OCI-M2 (cell line): ENCODE results near the gene TTC9B.

ENCODE experiments used
- DNase-seq: peaks from one replicate; lab custom pipeline; 2025; ENCODE audit not compliant: unreplicated experiment; lab: John Stamatoyannopoulos, UW

The TTC9B gene

GRCh38 chr19:40217934-40218890 lies at the start of gene TTC9B:
Gene TTC9B (minus strand): TSS chr19:40218384. CDS start chr19:40218381, 3 bp downstream.
- DNase-seq, result no peak

GRCh38 chr19:40267601-40267997 lies 49.4 kb upstream of the TTC9B start:
- no peak for DNase-seq

- no peak for DNase-seq
Observed at GRCh38 chr19:40266912-40267600, 48.9 kb upstream of the TTC9B start.

GRCh38 chr19:40266119-40266518 lies 47.9 kb upstream of the TTC9B start:
- DNase-seq, result no peak

DNA sequence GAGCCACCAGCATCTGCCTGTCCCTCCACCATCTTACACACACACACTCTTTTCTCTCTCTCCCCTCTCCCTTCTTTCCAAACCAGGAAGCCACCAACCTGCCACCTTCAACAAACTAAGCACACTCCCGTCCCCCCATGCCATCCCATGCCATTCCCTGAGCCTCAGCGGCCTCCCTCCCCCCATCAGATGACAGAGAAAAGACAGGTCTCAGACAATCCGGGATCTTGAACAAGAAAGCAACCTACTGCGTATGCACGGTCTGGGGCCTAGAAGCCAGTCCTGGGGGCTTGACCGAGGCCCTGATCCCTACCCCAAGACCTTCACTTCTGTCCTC lies 47.5 kb upstream of the TTC9B start:
- no peak for DNase-seq

- DNase-seq, result no peak
Observed at GRCh38 chr19:40265055-40265762, 47.0 kb upstream of the TTC9B start.

DNA sequence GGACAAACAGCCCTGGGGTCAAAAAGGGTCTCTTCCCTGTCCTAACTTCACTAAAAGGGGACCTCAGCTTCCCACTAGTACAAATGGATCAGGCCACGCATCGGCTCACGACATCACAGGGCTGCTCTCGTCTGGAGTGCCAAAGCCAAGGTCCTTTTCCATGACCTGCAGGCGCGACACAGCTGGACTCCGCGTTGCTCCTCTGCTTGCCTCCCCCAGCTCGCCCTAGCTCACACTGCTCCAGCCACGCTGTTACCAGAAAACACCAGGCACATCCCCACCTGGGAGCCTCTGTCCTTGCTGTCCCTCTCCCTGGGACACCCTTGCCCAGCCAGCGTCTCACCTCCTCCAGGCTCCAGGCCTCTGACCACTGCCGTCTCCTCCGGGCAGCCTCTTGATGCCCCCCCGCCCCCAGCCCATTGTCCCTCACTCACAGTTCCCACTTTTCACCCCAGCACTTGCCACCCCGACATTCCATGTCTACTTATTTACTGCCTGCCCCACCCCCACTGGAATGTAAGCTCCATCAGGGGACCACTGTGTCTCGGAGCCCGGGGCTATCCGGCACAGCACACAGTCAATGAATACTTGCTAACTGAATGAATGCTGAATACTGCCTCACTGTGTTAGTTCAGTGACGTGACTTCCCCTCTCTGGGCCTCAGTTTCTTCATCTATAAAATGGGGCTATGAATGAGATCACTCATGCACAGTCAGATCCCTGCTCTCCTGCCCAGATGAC lies 46.3 kb upstream of the TTC9B start:
- DNase-seq, result no peak

GRCh38 chr19:40263440-40264313 lies 45.5 kb upstream of the TTC9B start:
- DNase-seq, result no peak

DNA sequence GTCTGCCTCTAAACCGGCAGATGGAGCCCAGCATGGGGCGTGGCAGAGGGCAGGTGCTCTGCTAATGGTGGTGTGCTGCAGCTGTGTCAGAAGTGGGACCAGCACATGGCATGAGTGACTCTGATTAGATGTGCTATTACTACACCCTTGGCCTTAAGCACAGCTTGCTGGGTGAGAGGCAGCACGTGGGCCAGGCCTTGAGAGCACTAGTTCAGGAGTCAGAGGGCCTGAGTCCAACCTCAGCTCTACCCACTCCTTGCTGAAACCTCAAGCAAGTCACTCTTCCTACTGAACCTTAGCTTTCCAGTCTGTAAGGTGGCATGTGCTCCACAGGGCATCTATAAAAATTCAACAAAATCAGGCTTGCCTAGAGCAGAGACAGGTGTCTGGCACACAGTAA lies 44.2 kb upstream of the TTC9B start:
- no peak for DNase-seq

GRCh38 chr19:40261631-40262030 lies 43.4 kb upstream of the TTC9B start:
- no peak for DNase-seq

GRCh38 chr19:40257096-40257517 lies 38.9 kb upstream of the TTC9B start:
- no peak for DNase-seq

GRCh38 chr19:40256512-40256911 lies 38.3 kb upstream of the TTC9B start:
- DNase-seq, result no peak

GRCh38 chr19:40255619-40256166 lies 37.5 kb upstream of the TTC9B start:
- no peak for DNase-seq

- no peak for DNase-seq
Observed at GRCh38 chr19:40254714-40255418, 36.7 kb upstream of the TTC9B start.

DNA sequence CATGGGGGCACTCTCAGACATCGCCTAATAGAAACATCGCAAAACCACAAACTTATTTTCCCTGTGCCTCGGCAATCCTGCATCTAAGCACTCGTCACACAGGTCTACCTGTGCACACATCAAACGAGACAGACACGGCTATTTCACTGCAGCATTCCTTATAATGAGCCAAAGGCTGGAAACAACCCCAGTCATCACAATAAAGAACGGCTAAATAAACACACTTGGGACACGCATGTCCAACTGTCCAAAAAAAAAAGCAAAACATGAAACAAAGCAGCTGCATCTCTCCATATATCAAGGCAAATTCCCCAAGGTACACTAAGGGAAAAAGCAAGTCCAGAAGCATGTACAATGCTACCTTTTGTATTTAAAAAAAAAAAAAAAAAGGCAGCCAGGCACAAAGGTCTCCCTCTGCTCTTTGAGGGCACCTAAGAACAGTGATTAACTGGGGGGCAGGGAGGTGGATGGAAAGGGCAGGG lies 35.5 kb upstream of the TTC9B start:
- DNase-seq, result no peak

DNA sequence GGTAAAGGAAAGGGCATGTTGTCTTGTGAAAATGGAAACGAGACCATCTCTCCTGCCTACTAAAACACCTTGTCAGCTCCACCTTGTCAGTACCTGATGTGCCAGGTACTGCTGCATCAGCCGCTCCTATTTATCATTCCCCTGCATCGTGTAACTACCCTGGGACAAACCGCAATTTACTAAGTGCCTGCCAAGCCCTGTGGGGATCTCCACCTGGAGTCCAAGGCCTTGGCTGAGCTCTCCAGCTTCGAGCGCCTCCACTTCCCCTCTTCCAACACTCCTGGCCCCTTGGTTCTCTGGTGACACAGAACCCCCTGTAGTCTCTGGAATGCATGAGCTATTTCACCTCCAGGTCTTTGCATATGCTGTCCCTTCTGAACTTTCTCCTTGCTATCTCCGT lies 34.2 kb upstream of the TTC9B start:
- DNase-seq, result no peak

GRCh38 chr19:40251991-40252390 lies 33.8 kb upstream of the TTC9B start:
- no peak for DNase-seq

GRCh38 chr19:40251244-40251643 lies 33.1 kb upstream of the TTC9B start:
- no peak for DNase-seq

- no peak for DNase-seq
Observed at GRCh38 chr19:40249781-40250180, 31.6 kb upstream of the TTC9B start.
